Measurements from ENCODE around the gene SPTB.

GRCh38 chr14:64745511-64746091, 134.1 kb downstream of the SPTB start:
- TF ChIP-seq EZH2phosphoT487 (conservative IDR thresholded peaks at IDR 0.05; ENCODE audit: low read length): no peak
- TF ChIP-seq CTCF (IDR thresholded peaks at IDR 0.05; ENCODE audit: insufficient read depth, low read length, poor library complexity, severe bottlenecking): no peak

All from SU-DHL-6 (cell line).